Osteocyte (in vitro differentiated cells): ENCODE data around the gene VAC14. TPM values are rescaled to one million over a fixed set of nuclear protein-coding genes. Genes with fewer than 3 reads are reported as not detected.
A peak's percentile ranks its signal among the peaks of the same experiment; 100 is the strongest.

Source experiments
- DNase-seq: peaks from one replicate; pipeline ENCODE4 v3.0.0; 2021; ENCODE audit warnings: mixed read lengths; ENCODE audit not compliant: unreplicated experiment; ENCODE audit errors: extremely low spot score
- H3K27ac Mint-ChIP-seq: one replicate; pipeline ENCODE4 v1.8.0; 2021; ENCODE audit warnings: mild to moderate bottlenecking, mixed read lengths; ENCODE audit not compliant: unreplicated experiment
- H3K27me3 Mint-ChIP-seq: one replicate; pipeline ENCODE4 v1.8.0; 2021; ENCODE audit warnings: mixed read lengths; ENCODE audit not compliant: unreplicated experiment
- H3K36me3 Mint-ChIP-seq: one replicate; pipeline ENCODE4 v1.8.0; 2021; ENCODE audit warnings: mixed read lengths; ENCODE audit not compliant: unreplicated experiment
- H3K4me1 Mint-ChIP-seq: one replicate; pipeline ENCODE4 v1.8.0; 2021; ENCODE audit warnings: mixed read lengths; ENCODE audit not compliant: unreplicated experiment
- H3K4me3 Mint-ChIP-seq: one replicate; pipeline ENCODE4 v1.8.0; 2021; ENCODE audit warnings: mild to moderate bottlenecking, moderate library complexity, mixed read lengths; ENCODE audit not compliant: unreplicated experiment
- H3K9me3 Mint-ChIP-seq: one replicate; pipeline ENCODE4 v1.8.0; 2021; ENCODE audit warnings: mixed read lengths; ENCODE audit not compliant: unreplicated experiment
- CTCF ChIP-seq: fragments of 200-600 bp; sonication (generic); IDR thresholded peaks from 2 replicates; pipeline ENCODE4 v1.5.0; 2021; ENCODE audit warnings: antibody characterized with exemption, mild to moderate bottlenecking, moderate library complexity
- total RNA-seq: library from RNA; stranded (reverse); gene quantifications from 2 replicates; pipeline ENCODE4 v1.2.1, GENCODE V29; 2021

The VAC14 gene
- total RNA-seq, 1 donor from 2014 or later, result 44.5 TPM

- Mint-ChIP-seq H3K4me3 (no peak overlapping the region), H3K36me3 (no peaks in the 10 kb centered on the region), H3K4me1 (peaks cover 10% of the 10 kb centered on the region), H3K27ac (no peak overlapping the region), H3K27me3 (peaks cover 7% of the 10 kb centered on the region), H3K9me3 (peaks cover 5% of the 10 kb centered on the region)
- no peak for TF ChIP-seq CTCF
- no peak for DNase-seq
Observed at GRCh38 chr16:70805787-70806186, 4.8 kb upstream of the VAC14 start.

GRCh38 chr16:70805380-70805779 lies 4.4 kb upstream of the VAC14 start:
- no peak for TF ChIP-seq CTCF

GRCh38 chr16:70804734-70805169 lies 3.8 kb upstream of the VAC14 start:
- no peak overlapping the region for H3K4me3 Mint-ChIP-seq
- TF ChIP-seq CTCF, result no peak

More at GRCh38 chr16:70805380-70805779, 4.4 kb upstream of the VAC14 start:
- Mint-ChIP-seq H3K4me1 (peaks cover 12% of the 10 kb centered on the region), H3K27ac (no peak overlapping the region), H3K36me3 (no peaks in the 10 kb centered on the region), H3K27me3 (peaks cover 4% of the 10 kb centered on the region), H3K4me3 (no peak overlapping the region), H3K9me3 (peaks cover 5% of the 10 kb centered on the region)
- DNase-seq, result no peak

GRCh38 chr16:70804153-70804733 lies 3.3 kb upstream of the VAC14 start:
- Mint-ChIP-seq H3K4me3 (no peak overlapping the region), H3K36me3 (no peaks in the 10 kb centered on the region), H3K27me3 (no peaks in the 10 kb centered on the region), H3K27ac (no peak overlapping the region), H3K4me1 (peaks cover 21% of the 10 kb centered on the region), H3K9me3 (peaks cover 5% of the 10 kb centered on the region)
- peak; percentile 23 for DNase-seq
- no peak for TF ChIP-seq CTCF

More at GRCh38 chr16:70804734-70805169, 3.8 kb upstream of the VAC14 start:
- H3K4me1 Mint-ChIP-seq, result peaks cover 18% of the 10 kb centered on the region
- DNase-seq, result peak; percentile 32
- peaks cover 5% of the 10 kb centered on the region for H3K9me3 Mint-ChIP-seq
- H3K27ac Mint-ChIP-seq, result no peak overlapping the region
- no peaks in the 10 kb centered on the region for H3K36me3 Mint-ChIP-seq
- H3K27me3 Mint-ChIP-seq, result no peaks in the 10 kb centered on the region

- Mint-ChIP-seq H3K27ac (no peak overlapping the region), H3K27me3 (no peaks in the 10 kb centered on the region), H3K4me1 (peaks cover 25% of the 10 kb centered on the region)
Observed at GRCh38 chr16:70803319-70803718, 2.4 kb upstream of the VAC14 start.

More at GRCh38 chr16:70803319-70803718, 2.4 kb upstream of the VAC14 start:
- DNase-seq, result no peak
- Mint-ChIP-seq H3K9me3 (peaks cover 5% of the 10 kb centered on the region), H3K36me3 (no peaks in the 10 kb centered on the region), H3K4me3 (no peak overlapping the region)
- TF ChIP-seq CTCF, result no peak
